ENCODE data around the gene SEPSECS.

Gene SEPSECS

GRCh38 chr4:25159837-25160713 lies at the start of gene SEPSECS:
Gene SEPSECS, minus strand, starts transcription at chr4:25160449. Its CDS starts 80 bp downstream, at chr4:25160369.
- TF ChIP-seq, protein P1, sequence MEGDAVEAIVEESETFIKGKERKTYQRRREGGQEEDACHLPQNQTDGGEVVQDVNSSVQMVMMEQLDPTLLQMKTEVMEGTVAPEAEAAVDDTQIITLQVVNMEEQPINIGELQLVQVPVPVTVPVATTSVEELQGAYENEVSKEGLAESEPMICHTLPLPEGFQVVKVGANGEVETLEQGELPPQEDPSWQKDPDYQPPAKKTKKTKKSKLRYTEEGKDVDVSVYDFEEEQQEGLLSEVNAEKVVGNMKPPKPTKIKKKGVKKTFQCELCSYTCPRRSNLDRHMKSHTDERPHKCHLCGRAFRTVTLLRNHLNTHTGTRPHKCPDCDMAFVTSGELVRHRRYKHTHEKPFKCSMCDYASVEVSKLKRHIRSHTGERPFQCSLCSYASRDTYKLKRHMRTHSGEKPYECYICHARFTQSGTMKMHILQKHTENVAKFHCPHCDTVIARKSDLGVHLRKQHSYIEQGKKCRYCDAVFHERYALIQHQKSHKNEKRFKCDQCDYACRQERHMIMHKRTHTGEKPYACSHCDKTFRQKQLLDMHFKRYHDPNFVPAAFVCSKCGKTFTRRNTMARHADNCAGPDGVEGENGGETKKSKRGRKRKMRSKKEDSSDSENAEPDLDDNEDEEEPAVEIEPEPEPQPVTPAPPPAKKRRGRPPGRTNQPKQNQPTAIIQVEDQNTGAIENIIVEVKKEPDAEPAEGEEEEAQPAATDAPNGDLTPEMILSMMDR (conservative IDR thresholded peaks at IDR 0.05): no peak
- no peak for TF ChIP-seq ZFX (IDR thresholded peaks at IDR 0.05)
- peak within 1 kb of the TSS; percentile 84 for H3K27ac ChIP-seq

DNA sequence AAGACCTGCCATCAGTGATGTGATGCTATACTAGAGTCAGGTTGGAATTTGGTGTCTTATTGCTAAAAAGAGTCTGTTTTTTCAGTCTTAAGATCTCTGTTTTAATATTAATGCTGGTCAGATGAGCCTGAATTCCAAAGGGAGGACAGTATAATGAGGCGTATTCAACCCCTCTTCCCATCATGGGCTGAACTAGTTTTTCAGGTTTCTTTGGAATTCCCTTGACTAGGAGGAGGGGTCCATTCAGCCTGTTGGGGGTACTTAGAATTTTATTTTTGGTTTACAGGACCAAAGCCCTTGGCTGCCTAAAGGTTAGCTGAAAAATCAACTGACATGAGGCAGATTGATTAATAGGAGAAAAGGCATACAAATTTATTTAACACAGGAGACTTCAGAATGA lies 49.5 kb upstream of the SEPSECS start:
- TF ChIP-seq, protein P1 (conservative IDR thresholded peaks at IDR 0.05): no peak
- TF ChIP-seq ZFX (IDR thresholded peaks at IDR 0.05): no peak
- H3K27ac ChIP-seq: no peak overlapping the region

DNA sequence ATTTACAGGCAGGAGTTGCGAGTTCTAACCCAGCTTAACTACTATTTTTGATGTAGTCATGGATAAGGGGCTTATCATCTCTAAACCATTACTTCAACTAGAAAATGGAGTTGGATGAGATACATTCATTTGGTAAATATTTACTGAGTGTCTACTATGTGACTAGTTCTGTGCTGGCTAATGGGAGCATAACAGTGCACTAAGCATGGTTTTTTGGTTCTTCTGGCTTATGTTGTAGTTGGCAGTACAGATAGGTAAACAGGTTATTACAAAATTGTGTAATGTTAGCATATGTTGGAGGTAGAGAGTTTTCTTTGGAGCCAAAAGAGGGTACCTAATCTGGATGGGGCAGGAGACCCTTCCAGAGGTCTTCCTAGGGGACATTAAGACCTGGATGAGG lies 47.7 kb upstream of the SEPSECS start:
- TF ChIP-seq, protein P1 (conservative IDR thresholded peaks at IDR 0.05): no peak
- TF ChIP-seq ZFX (IDR thresholded peaks at IDR 0.05): no peak
- H3K27ac ChIP-seq: no peak overlapping the region

DNA sequence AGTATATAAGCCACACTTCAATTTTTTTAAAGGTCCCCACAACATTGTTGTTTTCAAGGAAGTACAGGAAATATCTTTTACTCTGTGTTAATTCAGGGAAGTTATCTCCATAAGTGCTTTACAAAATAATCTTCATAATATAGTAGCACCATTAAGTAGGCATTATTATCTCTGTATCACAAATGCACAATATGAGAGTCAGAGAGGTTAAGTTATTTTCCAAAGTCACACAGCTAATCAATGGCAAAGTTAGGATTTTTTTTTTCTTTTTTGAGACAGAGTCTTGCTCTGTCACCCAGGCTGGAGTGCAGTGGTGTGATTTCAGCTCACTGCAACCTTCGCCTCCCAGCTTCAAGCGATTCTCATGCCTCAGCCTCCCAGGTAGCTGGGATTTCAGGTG lies 38.5 kb upstream of the SEPSECS start:
- TF ChIP-seq ZFX (IDR thresholded peaks at IDR 0.05): no peak
- TF ChIP-seq, protein P1 (conservative IDR thresholded peaks at IDR 0.05): no peak
- H3K27ac ChIP-seq: no peak overlapping the region

GRCh38 chr4:25190407-25190806 lies 30.2 kb upstream of the SEPSECS start:
- TF ChIP-seq, protein P1 (conservative IDR thresholded peaks at IDR 0.05): no peak; the same call in 1 of the 2 replicates
- TF ChIP-seq ZFX (IDR thresholded peaks at IDR 0.05): no peak
- H3K27ac ChIP-seq: no peak overlapping the region

- no peak overlapping the region for H3K27ac ChIP-seq
- TF ChIP-seq, protein P1 (conservative IDR thresholded peaks at IDR 0.05): no peak
- no peak for TF ChIP-seq ZFX (IDR thresholded peaks at IDR 0.05)
Observed at GRCh38 chr4:25184056-25184455, 23.8 kb upstream of the SEPSECS start.

DNA sequence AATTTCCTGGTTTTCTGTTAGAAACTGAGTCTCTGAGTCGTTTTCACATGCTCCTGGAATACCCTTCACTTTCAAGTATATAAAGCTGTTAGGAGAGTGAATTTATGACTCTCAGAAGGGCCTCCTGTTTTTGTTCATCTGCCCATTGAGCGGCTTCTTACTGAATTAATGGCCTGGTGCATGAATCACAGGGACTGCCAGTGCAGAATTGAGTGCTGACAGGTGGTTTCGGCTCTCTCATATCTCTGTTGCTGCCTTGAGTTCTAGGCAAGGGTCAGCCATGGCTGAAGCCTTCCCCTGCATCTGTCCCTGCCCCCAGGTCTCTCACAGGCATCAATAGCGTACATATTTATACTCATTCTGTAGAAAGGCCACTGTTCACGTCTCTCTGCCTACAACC lies 22.7 kb upstream of the SEPSECS start:
- TF ChIP-seq, protein P1 (conservative IDR thresholded peaks at IDR 0.05): no peak
- TF ChIP-seq ZFX (IDR thresholded peaks at IDR 0.05): no peak
- H3K27ac ChIP-seq: no peak overlapping the region
